ENCODE measurements around the gene DTHD1. TPM values are rescaled to one million over a fixed set of nuclear protein-coding genes. Genes with fewer than 3 reads are reported as not detected.

The DTHD1 gene
- total and polyA plus RNA-seq, 2 donors (not counting 3 experiments of a cell fraction or from before 2014, with no cell fraction given), result not detected

GRCh38 chr4:36251983-36252382, 29.4 kb upstream of the DTHD1 start:
- FAIRE-seq (no peak), DNase-seq (ENCODE audit: low read depth, low spot score) (no peak)
- no TSS peak for BruUV-seq (replicated peaks)
- no peaks in the 10 kb centered on the region for H3K27me3 ChIP-seq (ENCODE audit: control insufficient read depth in 2 of 2, insufficient read depth in 2 of 2, low read length in 2 of 2)
- intact Hi-C loops (cut with micrococcal nuclease), result no loop called here
- no peak overlapping the region for H3K9ac ChIP-seq (replicated peaks; ENCODE audit: extremely low read depth, insufficient read depth, low read length)
- POLR2A ChIA-PET, result no interaction called here
- no peak overlapping the region for H3K27ac ChIP-seq (ENCODE audit: insufficient read depth, low read depth, low read length)
- no peaks in the 10 kb centered on the region for H3K36me3 ChIP-seq (ENCODE audit: control insufficient read depth in 2 of 2, extremely low read depth in 1 of 2, insufficient read depth in 2 of 2, low read length in 2 of 2)
- CTCF ChIA-PET, result no interaction called here
- no peaks in the 10 kb centered on the region for H3K9me3 ChIP-seq (replicated peaks; ENCODE audit: control insufficient read depth, insufficient read depth, low read length)
- no peaks in the 10 kb centered on the region for H4K20me1 ChIP-seq (replicated peaks; ENCODE audit: control insufficient read depth, extremely low read depth, insufficient read depth, low read length)
- H3K9me1 ChIP-seq (replicated peaks; ENCODE audit: control insufficient read depth, extremely low read depth, insufficient read depth, low read length), result no peaks in the 10 kb centered on the region
- no peak overlapping the region for H2AFZ ChIP-seq (ENCODE audit: low read depth, low read length)
- dilution Hi-C loops (cut with MboI; ENCODE audit: extremely low pct_ligation_motif_present, low sequenced_read_pairs), result no loop called here
- no peak overlapping the region for H3K4me2 ChIP-seq (ENCODE audit: insufficient read depth, low read length)
- no peak overlapping the region for H3K4me3 ChIP-seq (replicated peaks in 1 of 3; ENCODE audit: insufficient read depth in 1 of 3, low read depth in 1 of 3, low read length in 3 of 3)
- no peaks in the 10 kb centered on the region for H3K79me2 ChIP-seq (ENCODE audit: control insufficient read depth, insufficient read depth, low read length)
- H3K4me1 ChIP-seq (ENCODE audit: control insufficient read depth, extremely low read depth, insufficient read depth, low read length), result no peaks in the 10 kb centered on the region
- no peak for TF ChIP-seq GATA2 (IDR thresholded peaks at IDR 0.05; ENCODE audit: insufficient read depth, insufficient read length, low read depth, low read length)
- no peak for TF ChIP-seq FOS (IDR thresholded peaks at IDR 0.05; ENCODE audit: borderline replicate concordance, insufficient read depth, low read length)
- TF ChIP-seq POLR2AphosphoS5 (IDR thresholded peaks at IDR 0.05; ENCODE audit: insufficient read depth, low read depth, low read length), result no peak
- TF ChIP-seq CTCF (IDR thresholded peaks at IDR 0.05; ENCODE audit: extremely low read depth in 1 of 2, insufficient read depth in 1 of 2, low read depth in 1 of 2, low read length in 2 of 2), result no peak
- no peak for TF ChIP-seq EZH2 (IDR thresholded peaks at IDR 0.05; ENCODE audit: borderline replicate concordance, low read depth, low read length, severe bottlenecking)
- no peak for TF ChIP-seq MYC (IDR thresholded peaks at IDR 0.05; ENCODE audit: low read depth, low read length)

- Histone ChIP-seq H4K20me1 (replicated peaks; ENCODE audit: control insufficient read depth, extremely low read depth, insufficient read depth, low read length) (no peaks in the 10 kb centered on the region), H2AFZ (ENCODE audit: low read depth, low read length) (no peak overlapping the region), H3K9me3 (replicated peaks; ENCODE audit: control insufficient read depth, insufficient read depth, low read length) (no peaks in the 10 kb centered on the region), H3K36me3 (ENCODE audit: control insufficient read depth in 2 of 2, extremely low read depth in 1 of 2, insufficient read depth in 2 of 2, low read length in 2 of 2) (no peaks in the 10 kb centered on the region), H3K4me3 (replicated peaks in 1 of 3; ENCODE audit: insufficient read depth in 1 of 3, low read depth in 1 of 3, low read length in 3 of 3) (no peak overlapping the region), H3K27ac (ENCODE audit: insufficient read depth, low read depth, low read length) (no peak overlapping the region), H3K9me1 (replicated peaks; ENCODE audit: control insufficient read depth, extremely low read depth, insufficient read depth, low read length) (no peaks in the 10 kb centered on the region), H3K4me2 (ENCODE audit: insufficient read depth, low read length) (no peak overlapping the region), H3K9ac (replicated peaks; ENCODE audit: extremely low read depth, insufficient read depth, low read length) (no peak overlapping the region), H3K4me1 (ENCODE audit: control insufficient read depth, extremely low read depth, insufficient read depth, low read length) (no peaks in the 10 kb centered on the region), H3K27me3 (ENCODE audit: control insufficient read depth in 2 of 2, insufficient read depth in 2 of 2, low read length in 2 of 2) (no peaks in the 10 kb centered on the region), H3K79me2 (ENCODE audit: control insufficient read depth, insufficient read depth, low read length) (no peaks in the 10 kb centered on the region)
- POLR2A ChIA-PET, result interaction anchor here (0.5 kb wide), 1 partner anchor 62 kb away, joined by 10 read pairs; no protein-coding TSS in a partner anchor
- DNase-seq (ENCODE audit: low read depth, low spot score), result no peak
- intact Hi-C loops (cut with micrococcal nuclease), result no loop called here
- dilution Hi-C loops (cut with MboI; ENCODE audit: extremely low pct_ligation_motif_present, low sequenced_read_pairs), result no loop called here
- TF ChIP-seq POLR2AphosphoS5 (IDR thresholded peaks at IDR 0.05; ENCODE audit: insufficient read depth, low read depth, low read length), result no peak
- TF ChIP-seq JUN (IDR thresholded peaks at IDR 0.05; ENCODE audit: borderline replicate concordance, insufficient read depth, insufficient read length, low read depth), result no peak
- no peak for TF ChIP-seq EZH2 (IDR thresholded peaks at IDR 0.05; ENCODE audit: borderline replicate concordance, low read depth, low read length, severe bottlenecking)
- no peak for TF ChIP-seq MAX (IDR thresholded peaks at IDR 0.05; ENCODE audit: insufficient read depth, insufficient read length)
- no peak for TF ChIP-seq CTCF (IDR thresholded peaks at IDR 0.05; ENCODE audit: extremely low read depth in 1 of 2, insufficient read depth in 1 of 2, low read depth in 1 of 2, low read length in 2 of 2)
- no peak for TF ChIP-seq MYC (IDR thresholded peaks at IDR 0.05; ENCODE audit: low read depth, low read length)
- no peak for TF ChIP-seq POLR2A (IDR thresholded peaks at IDR 0.05; ENCODE audit: low read depth, low read length)
- no peak for TF ChIP-seq FOS (IDR thresholded peaks at IDR 0.05; ENCODE audit: borderline replicate concordance, insufficient read depth, low read length)
- TF ChIP-seq GATA2 (IDR thresholded peaks at IDR 0.05; ENCODE audit: insufficient read depth, insufficient read length, low read depth, low read length), result no peak
- no TSS peak for BruUV-seq (replicated peaks)
- FAIRE-seq, result no peak
- CTCF ChIA-PET, result no interaction called here
Observed at GRCh38 chr4:36254371-36254770, 27.0 kb upstream of the DTHD1 start.
